Sigmoid colon (tissue), 7 donors: Measurements from ENCODE around the gene KCNH1. TPM values are rescaled to one million over a fixed set of nuclear protein-coding genes. Genes with fewer than 3 reads are reported as not detected.

Source experiments
- DNase-seq: peaks from one replicate; pipeline ENCODE4 v3.0.0-alpha.2; 2019
- H3K27ac ChIP-seq, 4 donors: fragments of 200-600 bp; sonication (generic); one replicate each; pipeline ENCODE4 v1.5.1; 2016 to 2019; ENCODE audit warnings: mild to moderate bottlenecking in 1 of 4
- H3K27me3 ChIP-seq, 3 donors: fragments of 200-600 bp; sonication (generic); one replicate each; pipeline ENCODE4 v1.5.1; 2019; ENCODE audit warnings: mild to moderate bottlenecking in 1 of 3
- H3K36me3 ChIP-seq, 4 donors: fragments of 200-600 bp; sonication (generic); one replicate each; pipeline ENCODE4 v1.5.1; 2016 to 2019
- H3K4me1 ChIP-seq, 4 donors: fragments of 200-600 bp; sonication (generic); one replicate each; pipeline ENCODE4 v1.5.1; 2017 to 2019
- H3K4me3 ChIP-seq, 4 donors: fragments of 200-600 bp; sonication (generic); one replicate each; pipeline ENCODE4 v1.5.1; 2017 to 2019; ENCODE audit warnings: mild to moderate bottlenecking in 2 of 4, moderate library complexity in 1 of 4
- H3K9me3 ChIP-seq, 4 donors: fragments of 200-600 bp in 3 of 4; sonication (generic) in 3 of 4; one replicate each; pipeline versions ENCODE4 v1.5.1 to v1.6.1; 2013 to 2019
- CTCF ChIP-seq, 4 experiments: fragments of 450-650 bp in 3 of 4; fragments of 200-600 bp in 1 of 4; IDR thresholded peaks; one replicate each; pipeline ENCODE4 v1.5.1; 2016 to 2019; ENCODE audit warnings: antibody characterized with exemption in 4 of 4, mild to moderate bottlenecking in 3 of 4, moderate library complexity in 2 of 4
- EP300 ChIP-seq, 4 donors: sonication (generic); formaldehyde crosslinking; IDR thresholded peaks; one replicate each; pipeline ENCODE4 v1.6.1; 2017; ENCODE audit warnings: antibody characterized with exemption in 4 of 4
- POLR2A ChIP-seq, 2 donors: fragments of 450-650 bp; IDR thresholded peaks; one replicate each; pipeline ENCODE4 v1.6.1; 2016; ENCODE audit warnings: antibody characterized with exemption in 2 of 2, mild to moderate bottlenecking in 2 of 2, moderate library complexity in 2 of 2
- POLR2AphosphoS5 ChIP-seq, 4 donors: sonication (generic); formaldehyde crosslinking; IDR thresholded peaks; one replicate each; pipeline ENCODE4 v1.6.1; 2017; ENCODE audit warnings: antibody characterized with exemption in 4 of 4
- WGBS, 2 donors: extraction: QIAGEN DNeasy Blood & Tissue Kit; methylation state at CpG; one replicate each; pipeline ENCODE4 v1.1.7; 2013; 5-methylcytosine and 5-hydroxymethylcytosine counted together
- intact Hi-C: fragments of 100-400 bp; cut with DNase I; formaldehyde crosslinking; loops from one replicate; pipeline ENCODE4 v1.15.1; 2023
- polyA plus RNA-seq, 3 donors: library from polyadenylated mRNA; stranded (reverse); fragments of 200-250 nt; gene quantifications; one replicate each; pipeline ENCODE4 v1.2.3, GENCODE V29; 2013
- total RNA-seq, 4 donors: library from RNA; depleted of rRNA; stranded (reverse); fragments of >200 nt; gene quantifications; one replicate each; pipeline ENCODE4 v1.1.0, GENCODE V29; 2016
- donor health status: healthy with polysubstance abuse.
- donor health status: Bipolar disorder and iron deficiency.
- donor health status: healthy.

The KCNH1 gene
- total and polyA plus RNA-seq, 7 donors = 0.23 to 3.1 (median 0.55) TPM; not detected in 2

GRCh38 chr1:210650403-210650802 is 483.5 kb downstream of the KCNH1 start:
- no peak for DNase-seq
- Histone ChIP-seq H3K9me3 (no peaks in the 10 kb centered on the region), H3K27ac (no peak overlapping the region), H3K36me3 (no peaks in the 10 kb centered on the region), H3K27me3 (no peaks in the 10 kb centered on the region), H3K4me3 (no peak overlapping the region), H3K4me1 (no peaks in the 10 kb centered on the region)
- intact Hi-C loops = no loop called here
- TF ChIP-seq POLR2AphosphoS5 (IDR thresholded peaks at IDR 0.05) = no peak
- TF ChIP-seq CTCF (IDR thresholded peaks at IDR 0.05) = no peak
- no peak for TF ChIP-seq POLR2A (IDR thresholded peaks at IDR 0.05)
- TF ChIP-seq EP300 (IDR thresholded peaks at IDR 0.05) = no peak
- 72 to 78% methylated on average over 2 of the region's 2 CpGs for WGBS, 2 donors

DNA sequence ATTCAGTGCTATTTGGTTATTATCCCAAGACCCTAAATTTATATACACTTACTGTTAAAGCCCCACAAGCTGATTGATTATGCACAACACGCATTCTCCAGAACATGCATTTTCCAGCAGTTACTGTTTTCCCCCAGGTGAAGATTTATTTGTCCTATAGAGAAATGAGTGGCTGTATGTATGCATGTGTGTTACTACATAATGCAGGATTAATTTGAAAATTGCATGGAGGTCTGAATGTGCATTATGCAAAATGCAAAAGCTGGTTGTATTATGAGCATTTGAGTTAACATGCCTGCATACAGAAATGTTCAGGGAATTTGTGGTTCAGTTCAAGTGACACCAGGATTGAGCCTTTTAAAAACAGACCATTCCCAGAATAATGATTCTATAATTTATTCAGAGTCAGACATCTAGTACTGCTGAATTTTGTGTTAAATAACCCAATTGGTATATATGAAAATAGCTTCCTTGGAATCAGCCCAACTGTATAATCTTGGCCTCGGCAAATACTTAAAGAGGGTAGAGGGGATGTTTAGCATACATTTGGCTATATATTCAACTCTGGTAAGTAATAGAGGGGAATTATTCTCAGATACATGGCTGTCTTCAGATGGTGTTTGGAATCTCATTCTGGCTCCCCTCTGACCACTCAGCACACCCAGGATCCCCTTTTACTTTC is 485.2 kb downstream of the KCNH1 start:
- H3K4me1 ChIP-seq = no peaks in the 10 kb centered on the region
- WGBS, 2 donors = 69 to 98% methylated on average over 2 of the region's 2 CpGs
- H3K4me3 ChIP-seq = no peak overlapping the region
- intact Hi-C loops = no loop called here
- H3K27me3 ChIP-seq = no peaks in the 10 kb centered on the region
- TF ChIP-seq POLR2A (IDR thresholded peaks at IDR 0.05) (no peak), CTCF (IDR thresholded peaks at IDR 0.05) (no peak), POLR2AphosphoS5 (IDR thresholded peaks at IDR 0.05) (no peak), EP300 (IDR thresholded peaks at IDR 0.05) (no peak)
- no peak overlapping the region for H3K27ac ChIP-seq
- no peak for DNase-seq
- no peaks in the 10 kb centered on the region for H3K36me3 ChIP-seq
- H3K9me3 ChIP-seq = no peaks in the 10 kb centered on the region

- Histone ChIP-seq H3K27ac (no peak overlapping the region), H3K4me1 (no peaks in the 10 kb centered on the region), H3K9me3 (no peaks in the 10 kb centered on the region), H3K36me3 (no peaks in the 10 kb centered on the region), H3K27me3 (no peaks in the 10 kb centered on the region), H3K4me3 (no peak overlapping the region)
- TF ChIP-seq POLR2A (IDR thresholded peaks at IDR 0.05) (no peak), POLR2AphosphoS5 (IDR thresholded peaks at IDR 0.05) (no peak), CTCF (IDR thresholded peaks at IDR 0.05) (no peak), EP300 (IDR thresholded peaks at IDR 0.05) (no peak)
- no peak for DNase-seq
- 65 to 70% methylated on average over 6 of the region's 6 CpGs for WGBS, 2 donors
- intact Hi-C loops = no loop called here
Observed at GRCh38 chr1:210647406-210648333, 486.3 kb downstream of the KCNH1 start.

DNA sequence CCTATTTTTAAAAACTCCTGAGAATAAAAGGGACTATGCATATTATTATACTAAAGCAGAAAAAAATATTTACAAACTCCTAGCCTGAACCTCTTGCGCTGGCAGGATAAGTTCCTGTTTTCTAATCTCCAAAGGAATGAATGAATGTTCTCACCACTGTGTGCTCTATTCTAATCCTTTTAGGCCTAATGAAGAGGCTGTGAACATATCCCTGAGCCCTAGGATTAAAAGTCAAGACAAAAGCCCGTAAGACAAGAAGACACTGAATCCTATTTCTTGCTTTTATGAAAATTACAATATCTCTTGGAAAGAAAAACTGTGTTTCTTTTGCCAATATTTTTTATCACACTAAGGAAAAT is 487.7 kb downstream of the KCNH1 start:
- Histone ChIP-seq H3K4me3 (no peak overlapping the region), H3K27me3 (no peaks in the 10 kb centered on the region), H3K9me3 (no peaks in the 10 kb centered on the region), H3K4me1 (no peaks in the 10 kb centered on the region), H3K27ac (no peak overlapping the region), H3K36me3 (no peaks in the 10 kb centered on the region)
- TF ChIP-seq POLR2A (IDR thresholded peaks at IDR 0.05) (no peak), CTCF (IDR thresholded peaks at IDR 0.05) (no peak), POLR2AphosphoS5 (IDR thresholded peaks at IDR 0.05) (no peak), EP300 (IDR thresholded peaks at IDR 0.05) (no peak)
- 82 to 85% methylated on average over 2 of the region's 2 CpGs for WGBS, 2 donors
- intact Hi-C loops = no loop called here
- no peak for DNase-seq
